NCI-H2107 treated with DMSO at 0.1 percent for 48 hours (cell line): Measurements from ENCODE around the gene MDN1.

Experiments used
- DNase-seq: peaks from one replicate; lab custom pipeline; 2025; ENCODE audit not compliant: unreplicated experiment; lab: John Stamatoyannopoulos, UW

The MDN1 gene

DNA sequence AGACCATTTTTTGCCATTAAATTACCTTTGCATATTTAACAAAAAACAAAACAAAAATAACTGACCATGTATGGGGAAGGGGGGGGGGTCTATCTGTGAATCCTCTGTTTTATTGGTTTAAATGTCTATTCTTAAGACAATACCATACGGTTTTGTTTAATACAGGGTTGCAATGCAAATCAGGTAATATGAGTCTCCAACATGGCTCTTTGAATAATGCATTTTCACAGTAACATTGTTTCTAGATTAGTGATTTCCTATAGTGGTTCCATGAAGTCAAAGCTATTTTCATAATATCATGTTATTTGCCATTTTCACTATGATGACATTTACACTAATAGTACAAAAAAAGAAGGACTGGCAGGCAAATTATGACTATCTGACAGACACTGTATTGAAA, 116.3 kb downstream of the MDN1 start:
- DNase-seq = no peak

DNA sequence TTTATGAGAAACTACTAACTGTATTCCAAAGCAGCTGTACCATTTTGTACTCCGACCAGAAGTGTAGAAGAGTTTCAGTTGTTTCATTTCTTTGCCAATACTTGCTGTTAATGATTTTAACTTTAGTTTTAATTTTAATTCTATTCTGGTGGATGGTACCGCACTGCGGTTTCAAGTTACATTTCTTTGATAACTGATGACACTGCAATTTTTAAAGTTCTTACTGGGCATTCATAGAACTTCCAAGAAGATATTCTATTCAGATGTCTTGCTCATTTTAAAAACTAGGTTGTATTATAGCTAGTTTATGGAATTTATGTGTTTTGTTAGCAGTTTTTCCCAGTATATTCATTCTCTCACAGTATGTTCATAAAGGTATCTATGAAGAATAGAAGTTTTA, 117.2 kb downstream of the MDN1 start:
- DNase-seq = no peak

DNA sequence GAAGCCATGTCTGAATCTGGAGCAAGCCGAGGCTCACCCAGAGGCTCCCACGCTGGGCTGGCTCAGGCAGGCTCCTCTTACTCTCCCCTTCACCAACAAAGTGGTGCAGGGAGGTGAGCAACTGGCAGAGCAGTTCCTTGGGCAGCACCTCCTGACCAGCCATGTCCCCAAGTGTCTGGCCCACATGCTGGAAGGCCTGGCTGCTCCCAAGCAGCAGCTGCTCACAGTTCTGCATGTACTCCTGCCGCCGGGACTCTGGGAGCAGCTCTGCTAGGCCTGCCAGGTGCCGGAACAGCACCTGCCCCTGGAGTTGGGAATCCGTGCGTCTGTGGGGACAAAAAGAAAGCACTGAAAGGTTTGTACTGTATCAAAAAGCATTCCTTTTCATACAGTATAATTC, 123.9 kb downstream of the MDN1 start:
- DNase-seq = no peak

DNA sequence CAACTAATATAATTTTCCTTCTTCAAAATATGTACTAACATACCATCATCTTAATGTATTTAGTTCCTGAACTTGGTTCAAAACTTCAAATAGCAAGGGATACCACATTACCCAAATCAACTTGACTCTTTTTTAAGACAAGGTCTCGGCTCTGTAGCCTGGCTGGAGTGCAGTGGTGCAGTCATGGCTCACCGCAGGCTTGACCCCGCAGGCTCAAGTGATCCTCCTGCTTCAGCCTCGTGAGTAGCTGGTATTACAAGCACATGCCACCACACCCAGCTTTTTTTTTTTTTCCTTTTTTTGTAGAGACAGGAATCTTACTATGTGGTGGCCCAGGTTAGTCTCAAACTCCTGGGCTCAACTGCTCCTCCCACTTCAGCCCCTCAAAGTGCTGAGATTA, 125.2 kb downstream of the MDN1 start:
- no peak for DNase-seq

DNA sequence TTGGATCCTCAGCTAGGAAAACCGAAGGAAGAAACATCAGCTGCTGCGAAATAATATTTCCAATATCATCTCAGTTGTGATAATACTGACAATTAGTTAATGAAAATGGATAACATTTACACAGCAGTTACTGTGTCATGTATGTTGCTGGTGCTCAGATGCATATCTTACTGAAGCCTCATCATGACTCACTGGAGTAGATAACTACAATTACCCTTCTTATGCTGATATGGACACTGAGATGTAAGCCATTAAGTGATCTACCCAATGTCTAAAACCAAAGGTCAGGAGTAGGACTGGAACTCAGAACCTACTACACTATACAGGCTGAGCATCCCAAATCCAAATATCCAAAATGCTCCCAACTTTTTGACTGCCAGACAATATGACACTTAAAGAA, 126.4 kb downstream of the MDN1 start:
- DNase-seq = no peak

DNA sequence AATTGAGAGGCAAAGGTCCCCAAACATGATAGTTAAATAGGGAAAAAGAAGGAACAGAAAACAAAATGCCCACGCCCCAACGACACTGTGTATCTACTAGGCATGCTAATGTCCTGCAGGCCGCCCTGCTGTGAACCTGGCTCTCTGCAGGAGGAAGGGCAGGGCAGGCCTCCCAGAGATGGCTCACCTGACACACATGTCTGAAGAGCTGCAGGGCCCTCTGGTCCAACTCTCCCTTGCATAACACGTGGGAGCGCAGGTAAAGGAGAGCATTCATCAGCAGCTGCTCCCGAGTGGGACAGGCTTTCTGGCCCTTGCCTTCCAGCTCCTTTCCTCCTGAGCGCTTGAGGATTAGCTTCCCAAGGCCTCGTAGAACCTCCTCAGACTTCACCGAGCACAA, 127.3 kb downstream of the MDN1 start:
- no peak for DNase-seq

DNA sequence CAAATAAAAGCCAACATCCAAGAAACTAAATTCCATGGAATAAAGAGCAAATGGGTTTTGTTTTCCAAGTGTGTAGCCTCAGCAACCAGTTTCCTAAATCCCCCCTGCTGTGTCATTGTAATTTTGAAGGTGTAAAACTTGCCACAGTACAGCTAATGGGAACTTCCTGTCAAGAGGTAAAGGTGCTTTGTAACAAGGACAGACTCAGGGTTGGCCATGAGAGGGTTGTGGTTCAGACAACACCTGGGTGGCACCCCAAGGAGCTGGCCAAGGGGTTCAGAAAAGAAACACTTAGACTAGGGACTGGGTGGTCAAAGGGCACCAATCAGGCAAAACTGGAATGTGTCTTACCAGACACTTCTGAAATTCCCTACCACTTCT, 128.7 kb downstream of the MDN1 start:
- peak; percentile 41 for DNase-seq

DNA sequence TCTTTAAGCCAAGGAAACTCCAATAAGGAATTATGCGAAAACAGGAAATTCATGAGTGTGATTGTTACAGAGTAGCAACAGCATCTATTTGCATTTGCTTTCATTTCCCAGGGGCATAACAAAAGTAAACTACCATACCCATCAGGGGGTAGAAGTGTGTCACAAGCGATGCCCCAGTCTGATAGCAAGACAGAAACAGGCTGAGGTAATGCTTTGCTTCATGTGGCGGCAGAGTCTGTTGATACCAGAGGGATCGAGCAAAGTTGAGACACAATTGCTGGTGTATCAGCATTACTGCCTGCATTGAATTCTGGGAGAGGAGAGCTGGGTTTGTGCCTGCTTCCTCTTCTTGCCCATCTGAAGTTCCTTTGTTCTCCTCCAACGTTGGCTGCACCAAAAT, 129.9 kb downstream of the MDN1 start:
- peak; percentile 63 for DNase-seq

DNA sequence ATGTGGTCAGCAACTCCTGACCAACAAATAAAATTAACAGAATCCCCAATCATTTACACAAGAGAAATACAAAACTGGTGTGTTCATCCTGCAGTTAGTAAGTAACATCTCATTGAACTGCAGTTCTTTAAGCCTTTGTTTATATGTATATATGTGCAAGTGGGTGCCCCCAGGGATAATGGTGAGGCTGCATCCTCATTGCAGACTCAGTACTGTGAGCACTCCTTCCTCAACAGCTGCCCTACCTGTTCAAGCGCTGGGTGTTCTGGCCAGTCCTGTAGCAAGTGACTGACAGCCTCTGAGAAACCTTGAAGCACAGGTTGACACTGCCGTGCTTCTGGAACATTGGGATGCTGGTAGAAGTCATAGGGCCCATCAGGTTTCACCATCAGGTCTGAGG, 131.3 kb downstream of the MDN1 start:
- no peak for DNase-seq

DNA sequence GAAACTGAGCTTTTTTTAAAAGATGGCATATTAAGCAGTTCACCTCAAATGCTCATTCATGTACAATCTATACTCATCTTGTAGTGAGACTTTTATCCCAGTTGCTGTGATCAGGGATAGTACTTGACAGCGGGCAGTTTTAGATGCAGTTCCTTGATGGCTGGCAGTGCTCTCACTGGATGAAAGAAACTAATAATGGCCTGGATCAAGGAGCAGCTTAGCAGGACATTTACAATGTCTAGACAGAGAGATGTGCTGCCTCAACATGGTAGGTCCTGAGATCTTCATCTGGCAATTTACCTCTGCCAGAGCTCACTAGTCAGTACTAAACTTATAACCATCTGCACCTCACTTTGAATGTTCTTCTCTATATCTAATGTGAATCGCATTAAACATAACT, 134.3 kb downstream of the MDN1 start:
- no peak for DNase-seq

DNA sequence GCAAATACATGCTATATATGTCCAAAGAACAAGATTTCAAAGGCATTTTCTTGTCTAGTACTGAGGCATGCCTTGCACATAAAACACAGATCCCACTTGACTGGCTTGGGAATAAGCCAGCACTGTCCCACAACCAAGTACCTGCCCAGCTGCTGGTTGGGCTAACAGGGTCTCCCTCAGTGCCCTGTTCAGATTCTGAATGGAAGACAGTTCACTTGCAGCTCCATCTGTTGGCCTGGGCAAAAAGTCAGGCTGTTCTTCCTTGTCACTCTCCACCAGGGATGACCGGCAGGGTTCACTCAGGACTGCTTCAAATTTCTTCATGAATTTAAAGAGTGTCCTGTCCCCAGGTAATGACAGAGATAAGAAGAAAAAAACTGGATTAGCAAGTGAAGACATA, 136.6 kb downstream of the MDN1 start:
- DNase-seq = no peak

DNA sequence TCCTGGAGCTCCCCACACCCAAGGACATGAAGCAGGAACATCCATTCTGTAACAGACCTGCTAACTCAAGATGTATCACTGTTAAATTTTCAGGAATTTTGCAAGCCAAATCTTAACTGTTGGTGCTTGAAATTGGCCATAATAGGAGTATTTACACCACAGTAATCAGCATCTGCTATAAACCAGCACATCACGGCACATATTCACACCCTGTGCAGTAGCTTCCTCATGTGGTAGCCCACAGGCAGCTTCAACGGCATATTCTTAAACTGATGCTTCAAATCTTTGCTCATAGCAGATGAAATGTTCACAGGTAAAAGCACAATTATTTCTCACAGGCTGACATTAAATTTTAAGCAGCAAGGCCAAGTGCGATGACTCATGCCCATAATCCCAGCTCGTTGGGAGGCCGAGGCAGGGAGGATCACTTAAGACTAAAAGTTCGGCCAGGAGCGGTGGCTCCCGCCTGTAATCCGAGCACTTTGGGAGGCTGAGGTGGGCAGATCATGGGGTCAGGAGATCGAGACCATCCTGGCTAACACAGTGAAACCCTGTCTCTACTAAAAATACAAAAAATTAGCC, 137.5 kb downstream of the MDN1 start:
- no peak for DNase-seq

DNA sequence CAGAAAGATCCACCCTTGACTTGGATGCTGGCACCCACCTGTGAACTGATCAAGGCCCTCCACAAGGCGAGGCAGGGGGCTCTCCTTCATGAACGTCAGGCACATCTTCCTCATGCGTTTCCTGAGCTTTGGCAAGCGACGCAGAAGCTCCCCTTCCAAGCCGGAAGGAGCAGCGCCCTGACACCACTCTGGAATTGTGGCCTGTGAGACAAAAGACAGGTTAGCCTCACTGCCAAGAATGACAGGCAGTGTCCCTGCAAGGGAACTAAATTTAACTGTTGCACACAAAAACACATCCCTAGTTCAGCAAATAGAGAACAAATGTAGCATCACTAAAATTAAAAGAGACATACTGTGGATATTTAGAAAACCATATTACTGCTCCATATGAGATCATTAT, 139.0 kb downstream of the MDN1 start:
- no peak for DNase-seq

DNA sequence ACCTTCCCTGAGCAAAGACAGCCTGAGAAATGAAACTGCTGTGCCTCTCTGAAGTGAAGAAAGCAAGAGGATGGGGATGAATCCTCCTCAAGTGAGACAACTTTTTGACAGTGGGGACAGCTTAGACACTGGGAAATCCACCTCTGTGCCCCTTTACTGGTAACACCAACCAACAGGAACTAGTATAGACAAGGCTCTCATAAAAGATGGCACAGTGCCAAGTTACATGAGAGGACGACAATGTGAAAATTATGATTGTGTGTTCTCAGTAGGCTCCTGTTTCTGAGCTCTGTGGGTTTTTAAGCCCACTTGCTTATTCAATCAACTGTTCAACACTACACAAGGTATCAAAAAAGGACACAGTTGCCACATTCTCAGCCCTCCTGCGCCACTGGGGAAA, 139.4 kb downstream of the MDN1 start:
- no peak for DNase-seq

DNA sequence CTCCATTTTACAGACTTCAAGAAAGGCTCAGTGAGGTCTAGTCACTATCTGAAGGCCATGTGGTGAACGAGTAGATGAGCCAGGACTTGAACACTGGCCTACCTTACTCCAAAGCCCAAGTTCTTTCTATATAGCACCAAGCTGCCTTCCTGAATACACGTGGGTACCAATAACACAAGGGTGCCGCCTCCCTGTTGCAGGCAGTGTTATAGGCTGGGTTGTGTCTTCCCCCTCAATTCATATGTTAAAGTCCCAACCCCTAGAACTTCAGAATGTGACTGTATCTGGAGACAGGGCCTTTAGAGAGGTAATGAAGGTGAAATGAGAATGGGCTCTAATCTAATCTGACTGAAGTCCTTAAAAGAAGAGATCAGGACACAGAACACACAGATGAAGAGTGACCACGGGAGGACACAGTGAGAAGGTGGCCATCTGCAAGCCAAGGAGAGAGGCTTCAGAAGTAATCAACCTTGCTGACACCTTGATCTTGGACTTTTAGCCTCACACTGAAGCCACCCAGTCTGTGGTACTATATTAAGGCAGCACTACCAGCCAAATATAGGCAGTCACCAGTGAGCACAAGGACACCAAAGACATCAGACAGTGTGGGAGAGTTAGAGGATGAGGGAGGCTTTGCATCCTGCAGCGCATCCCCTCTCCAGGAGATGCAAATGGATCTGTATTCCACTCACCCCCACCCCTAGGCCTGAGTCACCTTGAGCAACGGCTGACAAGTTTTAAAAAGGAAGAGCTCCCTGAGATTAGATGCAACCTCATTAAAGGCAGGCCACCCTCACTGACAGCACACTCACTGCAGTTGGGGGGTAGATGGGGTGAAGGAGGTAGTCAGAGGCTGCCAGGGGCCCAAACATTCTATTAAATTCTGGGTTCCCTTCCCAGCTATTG, 140.1 kb downstream of the MDN1 start:
- no peak for DNase-seq

DNA sequence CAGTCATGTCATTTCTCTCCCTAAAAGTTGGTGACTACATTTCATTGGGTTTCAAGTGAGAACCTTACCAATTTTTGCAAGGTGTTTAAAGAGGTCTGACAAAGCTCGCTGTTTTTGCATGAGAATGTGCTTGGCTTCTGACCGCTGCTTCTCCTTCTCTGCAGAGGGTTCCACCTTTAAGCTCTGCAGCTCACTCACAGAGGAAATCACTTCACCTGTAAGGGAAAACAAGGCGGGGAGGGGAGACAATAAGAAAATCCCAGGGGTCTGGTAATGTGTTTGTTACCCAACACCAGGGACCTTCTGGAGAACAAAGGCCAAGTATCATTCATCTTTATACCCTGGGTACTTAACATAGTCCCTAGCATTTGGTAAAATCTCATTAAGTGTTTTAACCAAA, 141.1 kb downstream of the MDN1 start:
- DNase-seq = peak; percentile 48

DNA sequence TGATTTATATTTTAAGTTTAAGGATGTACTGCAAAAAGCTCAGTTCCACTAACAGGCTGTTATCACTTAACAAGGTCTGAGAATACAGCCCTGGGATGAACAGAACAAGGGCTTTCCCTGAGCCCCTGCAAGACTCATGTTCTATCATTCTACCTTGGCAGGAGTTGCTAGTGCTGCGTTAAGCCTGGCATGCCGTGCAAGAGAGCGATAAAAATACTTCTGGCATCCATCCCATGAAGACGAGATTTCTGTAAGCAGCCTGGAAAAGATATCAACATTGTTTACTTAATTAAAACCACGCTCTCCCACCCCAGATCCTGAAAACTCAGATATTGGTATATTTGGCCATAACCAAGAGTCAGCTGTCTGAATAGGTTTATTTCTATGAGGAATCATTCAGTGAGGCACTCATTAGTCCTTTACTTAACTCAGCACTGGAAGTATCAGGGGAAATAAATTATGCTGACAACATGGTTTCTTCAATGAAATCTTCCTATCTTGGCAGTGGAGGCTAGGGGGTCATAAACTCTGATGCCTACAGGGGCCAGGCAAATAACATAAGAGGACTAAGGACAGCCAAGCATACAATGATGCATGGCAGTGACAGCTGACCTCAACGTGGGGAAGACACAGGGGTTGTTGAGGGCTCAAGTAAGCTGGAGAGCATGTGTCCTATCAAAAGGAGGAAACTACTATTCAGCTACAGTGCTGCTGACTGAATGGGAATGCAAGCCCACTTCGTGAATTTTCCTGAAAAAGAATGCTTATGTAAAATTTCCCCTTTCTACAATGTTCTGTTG, 143.4 kb downstream of the MDN1 start:
- no peak for DNase-seq

DNA sequence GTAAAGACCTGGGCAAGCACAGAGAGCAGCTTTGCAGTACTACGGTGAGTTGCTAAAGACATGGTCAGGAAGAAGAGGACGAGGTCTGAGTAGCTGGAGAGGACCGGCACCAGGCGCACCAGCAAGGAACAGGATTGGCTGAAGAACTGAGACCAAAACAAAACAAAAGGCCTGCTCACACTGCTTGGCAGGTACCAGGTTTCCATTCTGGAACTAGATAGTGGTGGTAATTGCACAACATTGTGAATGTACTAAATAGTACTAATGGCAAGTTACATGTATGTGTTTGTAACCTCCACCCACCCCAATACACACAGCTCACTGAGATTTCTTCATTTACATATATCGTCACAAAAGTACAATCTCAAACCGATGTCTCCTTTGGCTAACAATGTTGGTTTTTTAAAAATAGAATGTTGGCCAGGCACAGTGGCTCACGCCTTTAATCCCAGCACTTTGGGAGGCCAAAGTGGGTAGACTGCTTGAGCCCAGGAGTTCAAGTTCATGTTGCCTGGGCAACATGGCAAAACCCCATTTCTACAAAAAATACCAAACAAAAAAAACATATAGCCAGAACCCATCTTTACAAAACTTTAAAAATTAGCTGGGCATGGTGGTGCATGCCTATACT, 148.5 kb downstream of the MDN1 start:
- no peak for DNase-seq

DNA sequence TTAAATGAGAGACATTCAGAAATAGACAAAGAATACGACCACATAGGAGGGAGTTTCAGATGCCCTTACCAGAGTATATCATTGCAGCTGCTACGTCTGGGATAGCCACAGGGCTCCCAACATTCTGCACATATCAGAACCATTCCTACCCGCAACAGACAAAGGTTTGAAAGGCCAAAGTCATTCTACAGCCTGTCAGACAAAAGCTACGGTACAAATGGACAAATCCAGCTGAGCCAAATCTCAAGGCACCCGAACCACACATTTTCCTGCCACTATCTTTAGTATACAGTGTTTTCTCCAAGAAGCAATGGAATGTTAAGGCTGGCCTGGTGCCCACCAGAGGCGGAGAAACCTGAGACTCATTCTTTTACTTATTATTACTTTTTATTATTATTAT, 150.6 kb downstream of the MDN1 start:
- no peak for DNase-seq

DNA sequence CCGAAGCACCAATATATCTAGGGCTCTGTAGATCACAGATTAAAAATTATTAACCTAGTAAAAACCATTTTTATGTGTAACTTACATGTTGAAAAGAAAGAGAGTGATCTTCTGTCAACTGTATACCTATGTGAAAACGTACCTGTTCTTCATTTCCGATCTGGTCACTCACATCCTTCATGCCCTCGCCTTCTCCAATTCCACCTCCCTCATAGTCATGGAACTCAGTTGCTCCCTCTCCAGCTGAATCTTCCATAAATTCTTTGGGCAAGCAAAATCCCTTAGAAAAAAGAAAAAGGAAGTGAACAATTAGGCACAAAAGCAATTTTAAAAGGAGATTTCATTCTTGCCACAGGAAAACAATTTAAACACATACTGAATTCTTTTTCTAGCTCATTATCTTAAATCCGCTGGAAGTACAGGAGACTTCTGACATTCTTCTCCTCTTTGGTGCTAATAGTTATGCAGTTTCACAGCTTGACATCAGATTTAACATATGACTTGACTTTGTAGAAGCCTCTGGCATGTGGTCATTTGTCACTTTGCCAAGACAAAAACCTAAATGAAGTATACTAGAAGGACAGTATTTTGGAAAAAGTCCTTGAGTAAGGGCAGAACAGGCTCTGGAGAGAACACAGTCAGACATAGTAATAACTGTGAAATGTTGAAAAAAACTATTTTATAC, 151.6 kb downstream of the MDN1 start:
- no peak for DNase-seq

DNA sequence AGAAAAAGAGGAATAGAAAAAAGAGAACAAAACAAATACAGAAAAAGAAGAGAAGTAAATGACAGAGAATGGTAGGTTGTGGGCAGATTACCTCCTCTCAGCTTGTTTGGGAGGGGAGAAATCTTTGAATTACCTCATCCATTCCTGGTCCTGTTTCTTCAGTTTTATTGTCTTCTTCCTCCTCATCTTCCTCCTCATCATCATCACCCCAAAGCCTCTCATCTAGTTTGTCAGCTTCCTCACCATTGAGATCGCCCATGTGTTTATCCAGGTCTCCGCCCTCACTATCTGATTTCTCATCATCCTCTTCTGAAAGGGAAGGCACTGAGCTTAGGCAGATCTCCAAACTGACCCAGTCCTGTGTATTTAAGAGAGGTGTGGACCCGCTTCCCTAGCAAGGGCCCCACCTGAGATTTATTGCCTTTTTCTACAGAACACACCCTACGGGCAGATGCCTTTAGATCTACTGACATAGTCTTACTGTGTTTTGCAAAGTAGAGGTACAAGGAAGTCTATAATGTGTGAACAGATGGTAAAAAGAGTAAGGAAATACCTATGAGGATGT, 156.9 kb downstream of the MDN1 start:
- DNase-seq = no peak
